ENCODE measurements around the gene RALGAPA2. TPM values are rescaled to one million over a fixed set of nuclear protein-coding genes. Genes with fewer than 3 reads are reported as not detected.

RALGAPA2 gene
- polyA plus RNA-seq, 1 donor from 2014 or later, result 21.8 TPM

DNA sequence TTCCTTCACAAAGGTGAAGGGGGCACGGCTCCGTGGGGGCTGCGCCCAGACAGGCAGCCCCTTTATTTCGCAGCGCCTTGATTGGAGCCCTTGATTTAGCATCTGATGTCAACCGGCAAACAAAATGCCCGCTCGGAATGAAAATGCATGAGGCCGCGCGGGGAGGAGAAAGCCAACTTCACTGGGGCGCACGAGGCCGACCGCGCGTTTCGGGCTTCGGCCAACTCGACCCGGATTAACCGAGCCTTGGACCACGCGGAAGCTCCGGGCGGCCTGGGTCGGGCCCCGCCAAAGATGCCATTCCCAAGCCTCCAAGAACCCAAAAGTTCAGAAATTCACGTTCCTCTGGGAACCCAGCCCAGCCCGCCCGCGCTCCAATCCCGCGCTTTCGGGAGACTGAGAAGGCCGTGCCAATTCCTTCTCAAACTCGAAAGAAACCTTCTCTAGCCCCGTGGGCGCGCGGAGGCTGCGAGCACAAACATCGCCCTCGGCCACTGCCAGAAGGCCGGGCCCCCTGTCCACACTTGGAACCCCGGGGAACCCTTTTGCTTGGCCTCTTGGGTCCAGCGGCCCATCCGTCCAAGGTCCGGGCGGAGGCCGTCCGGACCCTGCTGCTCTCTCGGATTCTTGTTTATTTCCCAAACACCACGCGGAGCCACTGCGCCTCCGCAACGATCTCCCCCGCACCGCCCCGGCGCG lies 345.4 kb downstream of the RALGAPA2 start:
- peak overlapping the region; percentile 80 for H3K9ac ChIP-seq (ENCODE audit: low read length)
- no peaks in the 10 kb centered on the region for H3K9me3 ChIP-seq (ENCODE audit: low read length)
- peak overlapping the region; percentile 48 for H3K4me2 ChIP-seq (ENCODE audit: low read length)
- H3K27me3 ChIP-seq (ENCODE audit: insufficient read depth, low read depth, low read length), result peaks cover 48% of the 10 kb centered on the region
- H4K20me1 ChIP-seq (ENCODE audit: insufficient read depth), result peaks cover 6% of the 10 kb centered on the region
- no peaks in the 10 kb centered on the region for H3K9me2 ChIP-seq (ENCODE audit: insufficient read depth, low read length)
- H3K79me2 ChIP-seq (replicated peaks; ENCODE audit: insufficient read depth, low read length), result peaks cover 29% of the 10 kb centered on the region
- H3F3A ChIP-seq (ENCODE audit: insufficient read depth, low read length, poor library complexity, severe bottlenecking), result peaks cover 10% of the 10 kb centered on the region
- peak overlapping the region; percentile 83 for H3K4me3 ChIP-seq (ENCODE audit: low read length)
- H3K27ac ChIP-seq (ENCODE audit: low read length), result peak overlapping the region; percentile 51
- TF ChIP-seq POLR2AphosphoS5 (IDR thresholded peaks at IDR 0.05) (peak; percentile 20), SMC3 (conservative IDR thresholded peaks at IDR 0.05; ENCODE audit: poor library complexity) (no peak), REST (IDR thresholded peaks at IDR 0.05; ENCODE audit: borderline replicate concordance) (peak; percentile 32)
- H3K36me3 ChIP-seq (ENCODE audit: insufficient read depth, low read length), result no peaks in the 10 kb centered on the region
- peak overlapping the region; percentile 10 for H2AFZ ChIP-seq (ENCODE audit: low read depth, low read length)

DNA sequence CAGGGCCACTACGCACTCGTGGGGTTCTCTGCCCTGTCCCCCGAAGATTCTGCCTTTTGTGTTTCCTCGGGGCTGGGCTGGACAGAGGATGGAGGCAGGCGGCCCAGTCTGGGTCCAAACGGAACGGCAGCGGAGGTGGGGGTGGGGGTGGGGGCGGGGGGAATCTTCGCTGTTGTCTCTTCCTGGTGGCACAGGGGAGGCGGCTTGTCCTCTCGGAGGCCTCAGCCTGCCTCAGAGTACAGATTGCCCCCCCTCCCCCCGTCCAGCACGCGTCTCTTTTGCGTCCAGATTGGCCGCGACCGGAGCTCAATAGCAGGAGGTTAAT lies 345.9 kb downstream of the RALGAPA2 start:
- Histone ChIP-seq H3K4me3 (ENCODE audit: low read length) (peak overlapping the region; percentile 83), H3K9me2 (ENCODE audit: insufficient read depth, low read length) (no peaks in the 10 kb centered on the region), H3K79me2 (replicated peaks; ENCODE audit: insufficient read depth, low read length) (peaks cover 24% of the 10 kb centered on the region), H3K4me2 (ENCODE audit: low read length) (no peak overlapping the region), H2AFZ (ENCODE audit: low read depth, low read length) (no peak overlapping the region), H3K9ac (ENCODE audit: low read length) (peak overlapping the region; percentile 80), H3K27me3 (ENCODE audit: insufficient read depth, low read depth, low read length) (peaks cover 48% of the 10 kb centered on the region), H3K9me3 (ENCODE audit: low read length) (no peaks in the 10 kb centered on the region), H3F3A (ENCODE audit: insufficient read depth, low read length, poor library complexity, severe bottlenecking) (peaks cover 10% of the 10 kb centered on the region), H3K36me3 (ENCODE audit: insufficient read depth, low read length) (no peaks in the 10 kb centered on the region), H4K20me1 (ENCODE audit: insufficient read depth) (peaks cover 6% of the 10 kb centered on the region), H3K27ac (ENCODE audit: low read length) (no peak overlapping the region)
- no peak for TF ChIP-seq EP300 (conservative IDR thresholded peaks at IDR 0.05; ENCODE audit: poor library complexity, severe bottlenecking)
- TF ChIP-seq EZH2 (IDR thresholded peaks at IDR 0.05; ENCODE audit: borderline replicate concordance, insufficient read depth, low read length, poor library complexity, severe bottlenecking), result no peak
- no peak for TF ChIP-seq CTCF (IDR thresholded peaks at IDR 0.05; ENCODE audit: poor library complexity, severe bottlenecking)
- TF ChIP-seq SMC3 (conservative IDR thresholded peaks at IDR 0.05; ENCODE audit: poor library complexity), result no peak
- TF ChIP-seq TAF1 (IDR thresholded peaks at IDR 0.05; ENCODE audit: low read depth), result no peak

All from neural cell (in vitro differentiated cells).